ENCODE results near the gene RUNX1.

The RUNX1 gene

GRCh38 chr21:34932233-34932632 is 116.9 kb downstream of the RUNX1 start:
- TF ChIP-seq, protein P1, sequence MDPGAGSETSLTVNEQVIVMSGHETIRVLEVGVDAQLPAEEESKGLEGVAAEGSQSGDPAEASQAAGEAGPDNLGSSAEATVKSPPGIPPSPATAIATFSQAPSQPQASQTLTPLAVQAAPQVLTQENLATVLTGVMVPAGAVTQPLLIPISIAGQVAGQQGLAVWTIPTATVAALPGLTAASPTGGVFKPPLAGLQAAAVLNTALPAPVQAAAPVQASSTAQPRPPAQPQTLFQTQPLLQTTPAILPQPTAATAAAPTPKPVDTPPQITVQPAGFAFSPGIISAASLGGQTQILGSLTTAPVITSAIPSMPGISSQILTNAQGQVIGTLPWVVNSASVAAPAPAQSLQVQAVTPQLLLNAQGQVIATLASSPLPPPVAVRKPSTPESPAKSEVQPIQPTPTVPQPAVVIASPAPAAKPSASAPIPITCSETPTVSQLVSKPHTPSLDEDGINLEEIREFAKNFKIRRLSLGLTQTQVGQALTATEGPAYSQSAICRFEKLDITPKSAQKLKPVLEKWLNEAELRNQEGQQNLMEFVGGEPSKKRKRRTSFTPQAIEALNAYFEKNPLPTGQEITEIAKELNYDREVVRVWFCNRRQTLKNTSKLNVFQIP (CRISPR knock-in tag; IDR thresholded peaks at IDR 0.05; ENCODE audit: borderline replicate concordance, low read depth): no peak
- TF ChIP-seq ZFP3 (CRISPR knock-in tag; IDR thresholded peaks at IDR 0.05) (no peak), ISL1 (CRISPR knock-in tag; IDR thresholded peaks at IDR 0.05) (no peak), ZNF70 (CRISPR knock-in tag; IDR thresholded peaks at IDR 0.05) (no peak), SNAI2 (CRISPR knock-in tag; IDR thresholded peaks at IDR 0.05) (no peak), TCF4 (CRISPR knock-in tag; IDR thresholded peaks at IDR 0.05; ENCODE audit: borderline replicate concordance) (no peak)
- TF ChIP-seq, protein P2, sequence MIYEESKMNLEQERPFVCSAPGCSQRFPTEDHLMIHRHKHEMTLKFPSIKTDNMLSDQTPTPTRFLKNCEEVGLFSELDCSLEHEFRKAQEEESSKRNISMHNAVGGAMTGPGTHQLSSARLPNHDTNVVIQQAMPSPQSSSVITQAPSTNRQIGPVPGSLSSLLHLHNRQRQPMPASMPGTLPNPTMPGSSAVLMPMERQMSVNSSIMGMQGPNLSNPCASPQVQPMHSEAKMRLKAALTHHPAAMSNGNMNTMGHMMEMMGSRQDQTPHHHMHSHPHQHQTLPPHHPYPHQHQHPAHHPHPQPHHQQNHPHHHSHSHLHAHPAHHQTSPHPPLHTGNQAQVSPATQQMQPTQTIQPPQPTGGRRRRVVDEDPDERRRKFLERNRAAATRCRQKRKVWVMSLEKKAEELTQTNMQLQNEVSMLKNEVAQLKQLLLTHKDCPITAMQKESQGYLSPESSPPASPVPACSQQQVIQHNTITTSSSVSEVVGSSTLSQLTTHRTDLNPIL (CRISPR knock-in tag; IDR thresholded peaks at IDR 0.05; ENCODE audit: low read depth): no peak
- ATAC-seq: no peak

DNA sequence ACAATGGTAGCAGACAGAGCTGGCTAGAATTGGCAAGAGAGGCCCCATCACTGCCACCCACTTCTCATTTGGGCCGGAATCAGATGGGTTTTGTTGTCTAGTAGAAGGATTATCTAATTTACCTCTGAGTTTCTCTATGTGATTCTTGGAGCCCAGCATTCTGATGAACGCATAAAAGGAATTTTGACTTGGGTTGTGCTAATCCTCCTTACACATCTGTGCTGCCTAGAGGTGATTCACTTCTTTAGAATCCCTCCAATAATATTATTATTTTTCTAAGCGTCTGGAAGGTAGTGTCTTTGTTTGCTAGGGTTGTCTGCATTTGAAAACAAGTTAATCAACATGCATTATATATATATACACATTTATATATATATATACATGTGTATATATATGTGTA is 118.1 kb downstream of the RUNX1 start:
- no peak for TF ChIP-seq ESRRG (CRISPR knock-in tag; IDR thresholded peaks at IDR 0.05)
- ATAC-seq: no peak

- ATAC-seq: peak; percentile 68
- TF ChIP-seq, protein P3, sequence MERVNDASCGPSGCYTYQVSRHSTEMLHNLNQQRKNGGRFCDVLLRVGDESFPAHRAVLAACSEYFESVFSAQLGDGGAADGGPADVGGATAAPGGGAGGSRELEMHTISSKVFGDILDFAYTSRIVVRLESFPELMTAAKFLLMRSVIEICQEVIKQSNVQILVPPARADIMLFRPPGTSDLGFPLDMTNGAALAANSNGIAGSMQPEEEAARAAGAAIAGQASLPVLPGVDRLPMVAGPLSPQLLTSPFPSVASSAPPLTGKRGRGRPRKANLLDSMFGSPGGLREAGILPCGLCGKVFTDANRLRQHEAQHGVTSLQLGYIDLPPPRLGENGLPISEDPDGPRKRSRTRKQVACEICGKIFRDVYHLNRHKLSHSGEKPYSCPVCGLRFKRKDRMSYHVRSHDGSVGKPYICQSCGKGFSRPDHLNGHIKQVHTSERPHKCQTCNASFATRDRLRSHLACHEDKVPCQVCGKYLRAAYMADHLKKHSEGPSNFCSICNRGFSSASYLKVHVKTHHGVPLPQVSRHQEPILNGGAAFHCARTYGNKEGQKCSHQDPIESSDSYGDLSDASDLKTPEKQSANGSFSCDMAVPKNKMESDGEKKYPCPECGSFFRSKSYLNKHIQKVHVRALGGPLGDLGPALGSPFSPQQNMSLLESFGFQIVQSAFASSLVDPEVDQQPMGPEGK (CRISPR knock-in tag; IDR thresholded peaks at IDR 0.05; ENCODE audit: borderline replicate concordance): no peak
- TF ChIP-seq ZNF8 (CRISPR knock-in tag; IDR thresholded peaks at IDR 0.05): no peak
- no peak for TF ChIP-seq TCF4 (CRISPR knock-in tag; IDR thresholded peaks at IDR 0.05; ENCODE audit: borderline replicate concordance)
- TF ChIP-seq, protein P4, sequence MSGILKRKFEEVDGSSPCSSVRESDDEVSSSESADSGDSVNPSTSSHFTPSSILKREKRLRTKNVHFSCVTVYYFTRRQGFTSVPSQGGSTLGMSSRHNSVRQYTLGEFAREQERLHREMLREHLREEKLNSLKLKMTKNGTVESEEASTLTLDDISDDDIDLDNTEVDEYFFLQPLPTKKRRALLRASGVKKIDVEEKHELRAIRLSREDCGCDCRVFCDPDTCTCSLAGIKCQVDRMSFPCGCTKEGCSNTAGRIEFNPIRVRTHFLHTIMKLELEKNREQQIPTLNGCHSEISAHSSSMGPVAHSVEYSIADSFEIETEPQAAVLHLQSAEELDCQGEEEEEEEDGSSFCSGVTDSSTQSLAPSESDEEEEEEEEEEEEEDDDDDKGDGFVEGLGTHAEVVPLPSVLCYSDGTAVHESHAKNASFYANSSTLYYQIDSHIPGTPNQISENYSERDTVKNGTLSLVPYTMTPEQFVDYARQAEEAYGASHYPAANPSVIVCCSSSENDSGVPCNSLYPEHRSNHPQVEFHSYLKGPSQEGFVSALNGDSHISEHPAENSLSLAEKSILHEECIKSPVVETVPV (CRISPR knock-in tag; IDR thresholded peaks at IDR 0.05): no peak
- no peak for TF ChIP-seq OSR1 (CRISPR knock-in tag; IDR thresholded peaks at IDR 0.05)
- no peak for TF ChIP-seq TSHZ2 (CRISPR knock-in tag; IDR thresholded peaks at IDR 0.05)
- no peak for TF ChIP-seq ZNF565 (CRISPR knock-in tag; conservative IDR thresholded peaks at IDR 0.05; ENCODE audit: low read depth)
- no peak for TF ChIP-seq ZFP3 (CRISPR knock-in tag; IDR thresholded peaks at IDR 0.05)
- TF ChIP-seq, protein P1 (CRISPR knock-in tag; IDR thresholded peaks at IDR 0.05; ENCODE audit: borderline replicate concordance, low read depth): no peak
- no peak for TF ChIP-seq PPARA (CRISPR knock-in tag; IDR thresholded peaks at IDR 0.05; ENCODE audit: borderline replicate concordance)
- TF ChIP-seq GLIS3 (CRISPR knock-in tag; IDR thresholded peaks at IDR 0.05): no peak
- TF ChIP-seq ZC3H10 (CRISPR knock-in tag; IDR thresholded peaks at IDR 0.05): no peak
- no peak for TF ChIP-seq CSDC2 (CRISPR knock-in tag; IDR thresholded peaks at IDR 0.05)
- no peak for TF ChIP-seq ESRRG (CRISPR knock-in tag; IDR thresholded peaks at IDR 0.05)
- TF ChIP-seq, protein P2 (CRISPR knock-in tag; IDR thresholded peaks at IDR 0.05; ENCODE audit: low read depth): no peak
Measured at GRCh38 chr21:34928637-34929036, 120.5 kb downstream of the RUNX1 start.

All from SK-N-SH treated with all-trans-retinoic acid at 6 μM for 48 hours (cell line).